Hematopoietic multipotent progenitor cell treated with erythropoietin and hydrocortisone succinate and interleukin-3 and kit ligand, for 17 days (in vitro differentiated cells): ENCODE data around the gene HS2ST1.
A peak's percentile ranks its signal among the peaks of the same experiment; 100 is the strongest.
"Not testable (repeated sequence)": the region's sequence is repeated elsewhere in the genome, so short reads cannot be mapped to it uniquely, and the experiment has no call there.

Experiments
- DNase-seq: peaks from one replicate; pipeline ENCODE4 v3.0.0-alpha.2; 2015; ENCODE audit warnings: low spot score

The HS2ST1 gene

GRCh38 chr1:86971778-86972177 lies 57.3 kb downstream of the HS2ST1 start:
- no peak for DNase-seq

DNA sequence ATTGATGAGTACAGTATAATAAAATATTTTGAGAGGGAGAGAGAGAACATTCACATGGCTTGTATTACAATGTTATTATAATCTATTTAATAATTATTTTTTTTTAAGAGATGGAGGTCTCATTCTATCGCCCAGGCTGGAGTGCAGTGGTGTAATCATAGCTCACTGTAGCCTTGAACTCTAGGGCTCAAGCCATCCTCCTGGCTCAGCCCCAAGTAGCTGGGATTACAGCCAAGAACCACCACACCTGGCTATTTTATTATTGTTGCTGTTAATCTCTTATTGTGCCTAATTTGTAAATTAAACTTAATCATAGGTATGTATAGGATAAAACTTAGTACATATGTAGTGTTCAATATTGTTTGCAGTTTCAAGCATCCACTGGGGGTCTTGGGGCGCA lies 57.8 kb downstream of the HS2ST1 start:
- no peak for DNase-seq

- no peak for DNase-seq
Measured at GRCh38 chr1:86975993-86976550, 61.6 kb downstream of the HS2ST1 start.

GRCh38 chr1:86976664-86977063 lies 62.2 kb downstream of the HS2ST1 start:
- DNase-seq, result no peak

DNA sequence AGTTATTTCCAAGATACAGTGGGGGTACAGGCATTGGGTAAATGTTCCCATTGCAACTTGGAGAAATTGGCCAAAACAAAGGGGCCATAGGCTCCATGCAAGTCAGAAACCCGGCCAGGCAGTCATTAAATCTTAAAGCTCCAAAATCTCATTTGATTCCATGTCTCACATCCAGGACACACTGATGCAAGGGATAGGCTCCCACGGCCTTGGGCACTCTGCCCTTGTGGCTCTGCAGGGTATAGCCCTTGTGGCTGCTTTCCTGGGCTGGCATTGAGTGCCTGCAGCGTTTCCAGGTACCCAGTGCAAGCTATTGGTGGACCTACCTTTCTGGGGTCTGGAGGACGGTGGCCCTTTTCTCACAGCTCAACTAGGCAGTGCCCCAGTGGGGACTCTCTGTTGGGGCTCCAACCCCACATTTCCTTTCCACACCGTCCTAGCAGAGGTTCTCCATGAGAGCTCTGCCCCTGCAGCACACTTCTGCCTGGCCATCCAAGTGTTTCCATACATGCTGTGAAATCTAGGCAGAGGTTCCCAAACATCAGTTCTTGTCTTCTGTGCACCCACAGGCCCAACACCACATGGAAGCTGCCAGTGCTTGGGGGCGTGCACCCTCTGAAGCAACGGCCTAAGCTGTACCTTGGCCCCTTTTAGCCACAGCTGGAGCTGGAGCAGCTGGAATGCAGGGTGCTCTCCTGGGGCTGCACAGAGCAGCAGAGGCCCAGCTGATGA lies 67.2 kb downstream of the HS2ST1 start:
- DNase-seq, result no peak

GRCh38 chr1:86983677-86984076 lies 69.2 kb downstream of the HS2ST1 start:
- not testable (repeated sequence) for DNase-seq

DNA sequence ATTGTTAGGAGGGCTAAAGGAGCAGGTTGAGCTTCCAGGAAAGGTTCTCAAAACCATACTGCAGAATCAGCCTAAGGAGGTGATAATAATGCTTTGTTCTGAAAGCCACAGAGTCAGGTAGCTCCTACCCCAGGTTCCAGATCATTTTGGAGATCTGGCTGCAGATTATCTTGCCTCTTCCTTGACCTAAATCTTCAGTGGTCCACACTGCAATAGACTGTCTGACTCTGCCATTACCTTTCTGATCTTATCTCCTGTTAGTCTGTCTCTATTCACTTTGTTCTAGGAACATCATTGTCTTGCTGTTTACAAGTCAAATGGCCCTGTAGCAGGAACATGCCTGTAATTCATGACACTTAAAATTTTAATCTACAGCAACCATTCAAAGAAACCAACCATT lies 73.0 kb downstream of the HS2ST1 start:
- no peak for DNase-seq

DNA sequence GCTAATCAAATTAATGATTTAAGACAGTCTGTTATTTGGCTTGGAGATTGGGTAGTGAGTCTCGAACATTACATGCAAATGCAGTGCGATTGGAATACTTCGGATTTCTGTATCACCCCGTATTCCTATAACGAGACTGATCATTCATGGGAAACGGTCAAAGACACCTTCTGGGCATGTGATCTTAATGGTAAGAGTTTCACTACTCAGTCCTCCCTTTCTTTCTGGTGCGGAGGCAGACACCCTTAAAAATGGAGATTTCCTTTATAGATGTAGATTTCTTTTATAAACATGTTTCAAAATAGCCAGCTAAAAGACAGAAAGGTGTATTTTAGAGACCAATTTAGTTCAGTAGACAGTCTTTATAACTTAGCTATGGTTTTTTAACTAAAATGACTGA lies 74.4 kb downstream of the HS2ST1 start:
- no peak for DNase-seq

DNA sequence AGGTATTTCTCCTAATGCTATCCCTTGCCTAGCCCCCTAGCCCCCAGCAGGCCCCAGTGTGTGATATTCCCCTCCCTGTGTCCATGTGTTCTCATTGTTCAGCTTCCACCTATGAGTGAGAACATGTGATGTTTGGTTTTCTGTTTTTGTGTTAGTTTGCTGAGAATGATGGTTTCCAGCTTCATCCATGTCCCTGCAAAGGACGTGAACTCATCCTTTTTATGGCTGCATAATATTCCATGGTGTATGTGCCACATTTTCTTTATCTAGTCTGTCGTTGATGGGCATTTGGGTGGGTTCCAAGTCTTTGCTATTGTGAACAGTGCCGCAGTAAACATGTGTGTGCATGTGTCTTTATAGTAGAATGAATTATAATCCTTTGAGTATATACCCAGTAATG lies 75.3 kb downstream of the HS2ST1 start:
- not testable (repeated sequence) for DNase-seq

DNA sequence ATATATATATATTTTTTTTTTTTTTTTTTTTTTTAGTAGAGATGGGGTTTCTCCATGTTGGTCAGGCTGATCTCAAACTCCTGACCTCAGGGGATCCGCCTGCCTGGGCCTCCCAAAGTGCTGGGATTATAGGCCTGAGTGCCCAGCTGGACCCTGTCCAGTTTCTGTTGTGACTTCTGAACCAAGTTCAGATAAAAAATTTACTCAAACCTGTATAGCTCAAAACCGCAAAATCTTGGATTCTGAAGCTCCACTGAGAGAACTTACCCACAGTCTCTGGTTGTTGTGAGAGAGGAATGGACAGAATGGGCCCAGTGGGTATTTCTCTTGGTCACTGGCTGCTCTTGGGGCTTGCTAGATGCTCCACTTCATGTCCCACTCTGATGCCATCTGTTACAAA lies 76.4 kb downstream of the HS2ST1 start:
- DNase-seq, result no peak

DNA sequence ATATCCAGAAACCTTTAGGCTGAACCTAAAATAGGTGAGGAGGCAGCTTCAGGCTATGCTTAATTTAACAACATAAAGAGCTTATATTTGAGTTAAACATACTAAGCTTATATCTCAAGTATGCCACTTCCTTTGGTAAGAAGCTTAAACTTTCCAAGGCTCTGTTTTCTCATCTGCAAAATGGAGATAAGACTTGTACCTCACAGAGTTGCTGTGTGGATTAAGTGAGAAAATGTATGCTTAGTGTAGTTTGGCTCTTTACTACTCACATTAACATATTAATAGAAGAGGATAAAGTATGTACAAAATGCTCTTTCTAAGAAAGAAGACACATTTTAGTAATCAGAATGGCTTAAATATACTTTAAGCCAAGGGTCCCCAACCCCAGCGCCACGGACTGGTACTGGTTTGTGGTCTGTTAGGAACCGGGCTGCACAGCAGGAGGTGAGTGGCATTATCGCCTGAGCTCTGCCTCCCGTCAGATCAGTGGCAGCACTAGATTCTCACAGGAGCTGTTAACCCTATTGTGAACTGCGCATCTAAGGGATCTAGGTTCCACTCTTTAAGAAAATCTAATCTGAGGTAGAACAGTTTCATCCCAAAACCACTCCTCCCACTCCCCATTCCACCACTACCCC lies 77.2 kb downstream of the HS2ST1 start:
- peak; percentile 68 for DNase-seq

DNA sequence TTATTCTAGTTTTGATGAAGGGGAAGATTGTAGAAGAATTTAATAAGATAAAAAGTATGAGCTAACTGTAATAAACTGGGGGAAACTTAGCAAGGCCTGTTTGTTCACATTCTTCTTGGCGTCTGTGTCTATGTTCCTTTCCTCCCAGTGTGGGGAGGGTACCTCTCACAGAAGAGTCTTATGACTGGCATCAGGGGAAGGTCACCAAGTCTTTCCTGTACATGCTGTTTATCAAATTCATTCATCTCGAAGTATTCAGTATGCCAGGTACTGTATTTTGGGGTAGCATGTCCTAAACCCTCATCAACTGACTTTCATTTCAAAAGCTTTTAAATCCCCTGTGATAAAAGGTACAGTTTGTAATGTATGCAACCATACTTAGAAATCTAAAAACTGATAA lies 78.4 kb downstream of the HS2ST1 start:
- DNase-seq, result peak; percentile 43

GRCh38 chr1:86993269-86993985 lies 79.0 kb downstream of the HS2ST1 start:
- DNase-seq, result peak; percentile 48

GRCh38 chr1:86994061-86994460 lies 79.6 kb downstream of the HS2ST1 start:
- no peak for DNase-seq

GRCh38 chr1:86997538-86997937 lies 83.1 kb downstream of the HS2ST1 start:
- DNase-seq, result no peak

DNA sequence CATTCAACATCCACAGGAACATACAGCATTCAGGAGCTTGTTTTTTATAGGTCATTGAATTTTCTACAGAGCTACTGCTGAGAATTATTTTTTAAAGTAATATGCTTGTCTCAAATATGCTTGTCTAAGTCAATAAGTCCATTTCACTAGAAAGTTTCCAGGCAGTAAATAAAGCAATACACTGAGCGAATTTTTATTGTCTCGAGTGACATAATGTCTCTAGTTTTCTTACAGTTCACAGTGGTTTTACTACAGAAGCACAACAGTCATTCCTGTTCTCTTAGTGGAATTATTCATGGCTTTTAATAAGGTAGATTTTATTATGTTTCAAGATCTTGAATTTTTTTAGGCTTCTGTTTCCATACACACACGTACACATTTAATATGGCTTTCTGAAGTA lies 83.8 kb downstream of the HS2ST1 start:
- no peak for DNase-seq

GRCh38 chr1:86998727-86999126 lies 84.3 kb downstream of the HS2ST1 start:
- no peak for DNase-seq

DNA sequence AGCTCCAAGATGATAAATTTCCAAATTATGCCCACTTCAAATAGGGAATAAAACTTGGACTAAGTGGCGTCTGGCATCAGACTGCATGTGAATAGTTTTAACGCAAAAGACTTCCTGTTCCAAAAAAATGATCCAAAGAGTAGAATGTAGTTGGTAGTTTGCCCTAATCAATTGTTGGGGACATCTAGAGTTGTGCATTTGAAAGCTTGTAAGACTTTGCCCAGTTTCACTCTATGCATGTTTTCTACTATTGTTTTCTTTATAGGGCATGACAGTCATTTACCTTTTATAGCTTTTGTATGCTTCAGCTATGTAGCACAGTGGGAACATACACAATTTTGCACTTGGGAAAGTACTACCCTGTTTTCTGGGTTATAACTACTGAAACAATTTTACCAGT lies 86.0 kb downstream of the HS2ST1 start:
- no peak for DNase-seq

DNA sequence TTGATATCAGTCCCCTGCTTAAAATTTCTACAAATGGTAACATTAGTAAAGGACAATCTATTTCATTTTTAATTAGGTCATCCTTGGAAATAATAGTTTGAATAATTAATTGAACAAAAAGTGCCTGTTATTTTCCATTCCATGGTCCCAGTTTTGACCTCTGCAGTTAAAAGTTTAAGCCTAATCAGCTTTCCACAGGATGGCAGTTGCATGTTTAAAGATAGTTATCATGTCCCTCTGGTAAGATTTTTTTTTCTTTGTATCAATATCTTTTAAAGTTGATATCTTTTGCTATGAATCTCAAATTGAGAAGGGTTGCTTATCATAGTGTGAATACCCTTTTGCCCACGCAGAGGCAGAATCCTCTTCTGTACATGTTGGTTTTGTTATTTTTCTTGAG lies 90.4 kb downstream of the HS2ST1 start:
- no peak for DNase-seq

GRCh38 chr1:87007323-87007722 lies 92.9 kb downstream of the HS2ST1 start:
- no peak for DNase-seq

DNA sequence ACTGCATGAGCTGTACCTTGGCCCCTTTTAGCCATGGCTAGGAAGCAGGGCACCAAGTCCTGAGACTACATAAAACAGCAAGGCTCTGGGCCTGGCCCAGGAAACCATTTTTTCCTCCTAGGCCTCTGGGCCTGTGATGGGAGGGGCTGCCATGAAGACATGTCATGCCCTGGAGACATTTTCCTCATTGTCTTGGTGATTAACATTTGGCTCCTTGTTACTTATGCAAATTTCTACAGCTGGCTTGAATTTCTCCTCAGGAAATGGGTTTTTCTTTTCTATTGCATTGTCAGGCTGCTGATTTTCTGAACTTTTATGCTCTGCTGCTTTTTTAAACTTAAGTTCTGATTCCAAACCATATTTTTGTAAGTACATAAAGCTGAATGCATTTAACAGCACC lies 99.0 kb downstream of the HS2ST1 start:
- not testable (repeated sequence) for DNase-seq

- DNase-seq, result no peak
Measured at GRCh38 chr1:87017998-87018672, 103.7 kb downstream of the HS2ST1 start.
